HUES64 (cell line): ENCODE data around the gene BMP7.

ENCODE experiments used
- H3K27ac ChIP-seq: 2 replicates; pipeline ENCODE4 v1.7.0; 2013; ENCODE audit warnings: low read depth, low read length, inconsistent platforms
- H3K27me3 ChIP-seq: 2 replicates; pipeline ENCODE4 v1.6.1; 2013; ENCODE audit warnings: mild to moderate bottlenecking, low read length; ENCODE audit not compliant: insufficient read depth
- H3K36me3 ChIP-seq: 2 replicates; pipeline ENCODE4 v1.6.1; 2013; ENCODE audit warnings: mild to moderate bottlenecking, low read length; ENCODE audit not compliant: insufficient read depth
- H3K4me1 ChIP-seq: 2 replicates; pipeline ENCODE4 v1.6.1; 2013; ENCODE audit warnings: mild to moderate bottlenecking, low read length, moderate library complexity; ENCODE audit not compliant: insufficient read depth
- H3K4me3 ChIP-seq: 2 replicates; pipeline ENCODE4 v1.5.1; 2013; ENCODE audit warnings: mild to moderate bottlenecking, low read length, moderate library complexity
- H3K9ac ChIP-seq: 2 replicates; pipeline ENCODE4 v1.6.1; 2013; ENCODE audit warnings: mild to moderate bottlenecking, low read depth, low read length
- H3K9me3 ChIP-seq: 2 replicates; pipeline ENCODE4 v1.6.1; 2013; ENCODE audit warnings: low read depth, low read length; ENCODE audit not compliant: insufficient read depth
- WGBS: fragments of 150-250, 120-280 bp; methylation state at CpG from one replicate; pipeline ENCODE4 v1.1.7; 2013; ENCODE audit warnings: missing lambda C conversion rate; 5-methylcytosine and 5-hydroxymethylcytosine counted together

The BMP7 gene

DNA sequence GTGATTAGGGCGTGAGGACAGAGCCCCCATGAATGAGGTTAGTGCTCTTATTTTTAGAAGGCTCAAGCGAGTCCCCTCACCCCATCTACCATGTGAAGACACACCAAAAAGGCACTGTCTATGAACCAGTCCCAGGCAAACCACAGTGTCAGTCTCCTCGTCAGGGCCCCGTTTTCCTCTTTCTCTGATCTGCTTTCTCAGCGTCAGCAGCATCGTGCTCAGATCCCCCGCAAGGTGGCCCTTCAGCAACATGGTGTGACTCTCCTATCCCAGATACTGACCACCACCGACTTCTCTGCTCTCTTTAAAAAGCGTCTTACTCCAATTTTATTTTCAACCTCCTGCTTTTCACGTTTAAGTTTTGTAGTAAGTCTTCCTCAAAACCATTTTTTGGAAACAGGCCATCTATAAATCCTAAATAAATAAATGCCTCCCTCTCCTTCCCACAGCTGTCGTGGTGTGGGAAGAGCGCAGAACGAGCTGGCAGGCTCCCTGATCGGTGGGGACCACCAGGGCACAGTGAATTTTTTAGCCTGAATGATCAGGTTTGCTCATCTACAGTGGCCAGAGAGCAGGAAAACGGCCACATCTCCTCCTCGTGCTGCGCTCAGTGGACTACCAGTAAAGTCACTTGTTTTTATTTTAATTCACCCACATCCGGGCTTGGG lies 113.1 kb downstream of the BMP7 start:
- Histone ChIP-seq H3K27ac (no peak overlapping the region), H3K27me3 (no peaks in the 10 kb centered on the region), H3K4me1 (peaks cover 1% of the 10 kb centered on the region; the same call in 1 of the 2 replicates), H3K4me3 (no peak overlapping the region), H3K36me3 (no peaks in the 10 kb centered on the region), H3K9ac (no peak overlapping the region), H3K9me3 (no peaks in the 10 kb centered on the region)
- WGBS = 89% methylated on average over 18 of the region's 18 CpGs

- Histone ChIP-seq H3K36me3 (no peaks in the 10 kb centered on the region), H3K4me3 (no peak overlapping the region), H3K27ac (no peak overlapping the region), H3K9me3 (no peaks in the 10 kb centered on the region), H3K4me1 (no peaks in the 10 kb centered on the region), H3K27me3 (no peaks in the 10 kb centered on the region), H3K9ac (no peak overlapping the region)
- WGBS = 81% methylated on average over 1 of the region's 2 CpGs
These were observed 113.9 kb downstream of the BMP7 start for GRCh38 chr20:57152557-57152956.

DNA sequence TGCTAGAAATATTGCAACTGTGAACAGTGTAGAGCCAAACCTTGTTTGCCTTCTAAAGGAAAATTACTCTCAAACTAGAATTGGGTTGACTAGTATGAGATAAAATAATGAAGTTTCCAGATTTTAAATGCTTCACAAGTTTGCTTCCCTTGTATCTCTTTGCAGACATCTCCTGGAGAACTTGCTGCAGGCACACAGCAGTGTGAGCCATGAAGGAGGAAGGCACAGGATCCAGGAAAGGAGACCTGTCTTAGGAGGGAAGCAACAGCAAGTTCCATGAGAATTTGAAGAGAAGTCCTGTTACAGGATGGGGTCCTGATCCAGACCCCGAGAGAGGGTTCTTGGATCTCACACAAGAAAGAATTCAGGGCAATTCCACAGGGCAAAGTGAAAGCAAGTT lies 115.9 kb downstream of the BMP7 start:
- 83% methylated on average over 1 of the region's 1 CpG for WGBS
- Histone ChIP-seq H3K4me1 (no peaks in the 10 kb centered on the region), H3K9me3 (no peaks in the 10 kb centered on the region), H3K27me3 (no peaks in the 10 kb centered on the region), H3K27ac (no peak overlapping the region), H3K4me3 (no peak overlapping the region), H3K9ac (no peak overlapping the region), H3K36me3 (no peaks in the 10 kb centered on the region)

- H3K27ac ChIP-seq = no peak overlapping the region
- H3K27me3 ChIP-seq = no peaks in the 10 kb centered on the region
- H3K4me3 ChIP-seq = no peak overlapping the region
- no peak overlapping the region for H3K9ac ChIP-seq
- no peaks in the 10 kb centered on the region for H3K9me3 ChIP-seq
- H3K4me1 ChIP-seq = no peaks in the 10 kb centered on the region
- WGBS = 94% methylated on average over 13 of the region's 13 CpGs
- no peaks in the 10 kb centered on the region for H3K36me3 ChIP-seq
These were observed 118.2 kb downstream of the BMP7 start for GRCh38 chr20:57148263-57148662.

DNA sequence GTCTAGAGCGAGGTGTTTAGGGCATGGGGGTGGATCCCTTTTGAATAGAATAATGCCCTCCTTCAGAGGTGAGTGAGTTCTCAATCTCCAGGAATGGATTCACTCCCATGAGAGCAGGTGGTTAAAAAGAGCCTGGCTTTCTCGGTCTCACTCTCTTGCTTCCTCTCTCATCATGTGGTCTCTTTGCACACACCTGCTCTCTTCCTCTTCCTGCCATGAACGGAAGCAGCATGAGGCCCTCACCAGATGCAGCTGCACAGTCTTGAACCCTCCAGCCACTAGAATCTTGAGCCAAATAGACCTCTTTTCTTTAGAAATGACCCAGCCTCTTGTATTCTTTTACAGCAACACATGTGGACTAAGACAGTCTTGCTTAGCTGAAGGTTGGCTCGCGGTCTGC lies 119.3 kb downstream of the BMP7 start:
- no peaks in the 10 kb centered on the region for H3K36me3 ChIP-seq
- 89% methylated on average over 5 of the region's 5 CpGs for WGBS
- H3K27me3 ChIP-seq = no peaks in the 10 kb centered on the region
- H3K4me3 ChIP-seq = no peak overlapping the region
- no peak overlapping the region for H3K9ac ChIP-seq
- no peaks in the 10 kb centered on the region for H3K4me1 ChIP-seq
- H3K9me3 ChIP-seq = no peaks in the 10 kb centered on the region
- H3K27ac ChIP-seq = no peak overlapping the region

GRCh38 chr20:57146155-57146554 lies 120.3 kb downstream of the BMP7 start:
- H3K9me3 ChIP-seq = no peaks in the 10 kb centered on the region
- no peaks in the 10 kb centered on the region for H3K27me3 ChIP-seq
- H3K27ac ChIP-seq = no peak overlapping the region
- no peak overlapping the region for H3K9ac ChIP-seq
- no peak overlapping the region for H3K4me3 ChIP-seq
- 92% methylated on average over 2 of the region's 2 CpGs for WGBS
- no peaks in the 10 kb centered on the region for H3K4me1 ChIP-seq
- H3K36me3 ChIP-seq = no peaks in the 10 kb centered on the region

- Histone ChIP-seq H3K36me3 (no peaks in the 10 kb centered on the region), H3K4me3 (no peak overlapping the region), H3K27me3 (no peaks in the 10 kb centered on the region), H3K9ac (no peak overlapping the region), H3K27ac (no peak overlapping the region), H3K4me1 (no peaks in the 10 kb centered on the region), H3K9me3 (no peaks in the 10 kb centered on the region)
- WGBS = 90% methylated on average over 7 of the region's 8 CpGs
These were observed 121.3 kb downstream of the BMP7 start for GRCh38 chr20:57145089-57145631.

DNA sequence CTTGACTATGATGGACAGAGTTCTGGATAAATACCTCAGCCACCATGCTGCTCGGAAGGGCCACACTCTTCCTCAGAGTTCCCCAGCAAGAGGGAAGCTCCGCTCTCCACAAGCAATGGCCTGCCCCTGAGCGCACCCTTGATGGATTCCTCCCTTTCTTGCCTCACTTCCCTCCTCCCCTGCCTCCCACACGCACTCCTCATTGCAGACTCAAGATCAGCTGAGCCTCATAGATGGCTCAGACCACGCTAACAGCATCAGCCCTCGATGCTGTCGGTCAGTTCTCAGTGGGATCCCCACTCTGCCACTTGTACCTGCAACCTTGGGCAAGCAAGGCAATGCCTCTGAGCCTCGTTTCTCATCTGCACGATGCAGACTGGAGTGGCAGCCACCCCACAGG lies 123.3 kb downstream of the BMP7 start:
- Histone ChIP-seq H3K9ac (no peak overlapping the region), H3K4me3 (no peak overlapping the region), H3K9me3 (no peaks in the 10 kb centered on the region), H3K4me1 (no peaks in the 10 kb centered on the region), H3K36me3 (no peaks in the 10 kb centered on the region), H3K27me3 (no peaks in the 10 kb centered on the region), H3K27ac (no peak overlapping the region)
- 91% methylated on average over 9 of the region's 9 CpGs for WGBS

DNA sequence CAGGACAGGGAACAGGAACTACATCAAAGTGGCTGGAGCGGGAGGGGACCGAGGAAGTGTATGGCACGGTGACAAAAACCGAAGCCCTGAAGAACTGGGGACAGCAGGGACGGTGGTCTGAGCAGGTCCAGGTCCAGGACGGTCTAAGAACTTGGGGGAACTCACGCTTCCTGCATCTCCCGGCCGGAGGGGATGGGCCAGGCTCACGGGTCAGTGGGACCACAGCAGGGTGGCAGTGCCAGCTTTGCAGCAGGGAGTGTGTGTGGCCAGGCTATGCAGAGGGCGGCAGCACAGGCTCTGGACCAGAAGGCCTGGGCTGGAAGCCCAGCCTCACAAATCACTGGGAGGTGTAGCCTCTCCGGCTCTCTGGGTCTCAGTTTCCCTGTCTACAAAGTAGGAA lies 123.8 kb downstream of the BMP7 start:
- Histone ChIP-seq H3K9me3 (no peaks in the 10 kb centered on the region), H3K4me1 (no peaks in the 10 kb centered on the region), H3K36me3 (no peaks in the 10 kb centered on the region), H3K27ac (no peak overlapping the region), H3K4me3 (no peak overlapping the region), H3K27me3 (no peaks in the 10 kb centered on the region), H3K9ac (no peak overlapping the region)
- 94% methylated on average over 12 of the region's 12 CpGs for WGBS

GRCh38 chr20:57141492-57141891 lies 124.9 kb downstream of the BMP7 start:
- Histone ChIP-seq H3K9me3 (no peaks in the 10 kb centered on the region), H3K27me3 (no peaks in the 10 kb centered on the region), H3K4me3 (no peak overlapping the region), H3K36me3 (no peaks in the 10 kb centered on the region), H3K27ac (no peak overlapping the region), H3K4me1 (no peaks in the 10 kb centered on the region), H3K9ac (no peak overlapping the region)
- 100% methylated on average over 1 of the region's 1 CpG for WGBS

DNA sequence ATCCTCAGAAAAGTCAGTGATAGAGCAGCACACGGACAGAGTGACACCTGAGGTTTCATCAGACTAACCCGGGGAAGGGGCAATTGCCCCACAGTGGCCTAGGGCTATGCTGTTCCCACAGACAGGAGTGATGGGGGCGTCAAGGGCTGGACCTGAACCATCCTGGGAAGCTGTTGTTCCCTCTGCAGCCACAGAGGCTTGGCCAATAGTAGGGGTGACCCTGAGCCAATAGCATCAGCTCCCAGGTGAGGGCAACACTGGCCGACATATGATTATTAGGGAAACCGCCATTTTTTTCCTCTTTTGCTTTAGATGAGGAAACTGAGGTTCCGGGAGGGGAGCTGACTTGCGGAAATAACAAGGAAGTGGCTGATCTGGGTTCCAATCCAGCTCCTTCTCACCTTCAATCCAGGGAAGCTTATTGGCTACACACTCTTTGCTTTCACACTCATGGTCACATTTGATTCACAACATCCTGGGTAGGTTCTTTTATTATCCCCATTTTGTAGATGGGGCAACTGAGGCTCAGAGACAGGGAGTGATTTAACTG lies 126.0 kb downstream of the BMP7 start:
- Histone ChIP-seq H3K27me3 (no peaks in the 10 kb centered on the region), H3K36me3 (no peaks in the 10 kb centered on the region), H3K9ac (no peak overlapping the region), H3K9me3 (no peaks in the 10 kb centered on the region), H3K4me1 (no peaks in the 10 kb centered on the region), H3K27ac (no peak overlapping the region), H3K4me3 (no peak overlapping the region)
- 80% methylated on average over 7 of the region's 7 CpGs for WGBS
